Frontal cortex (tissue), 1 donor: ENCODE data around the gene RHOC. TPM values are rescaled to one million over a fixed set of nuclear protein-coding genes. Genes with fewer than 3 reads are reported as not detected.

Experiments used
- total RNA-seq: library from RNA; depleted of rRNA; stranded (reverse); fragments of >200 nt; gene quantifications from one replicate; pipeline ENCODE4 v1.2.3, GENCODE V29; 2014

Gene RHOC
- total RNA-seq, 1 donor from 2014 or later = 35.1 TPM

Other genes starting within 250 kb of the RHOC start
- gene WNT2B, start 198.2 kb downstream of the RHOC start, total RNA-seq = 2.0 TPM
- gene ST7L, start 88.0 kb downstream of the RHOC start, total RNA-seq = 35.9 TPM
- gene CAPZA1, start 87.3 kb downstream of the RHOC start, total RNA-seq = 90.9 TPM
- gene MOV10, start 32.5 kb downstream of the RHOC start, total RNA-seq = 5.3 TPM
- gene PPM1J, start 8.2 kb upstream of the RHOC start, total RNA-seq = 4.1 TPM
- gene SLC16A1, start 249.1 kb upstream of the RHOC start, total RNA-seq = 60.3 TPM